NCI-H446 (cell line): ENCODE measurements around the gene CCR7.
"Not testable (repeated sequence)": the region's sequence is repeated elsewhere in the genome, so short reads cannot be mapped to it uniquely, and the experiment has no call there.

Experiments
- DNase-seq, 2 experiments: peaks; one replicate each; lab custom pipeline; 2025; lab: John Stamatoyannopoulos, UW

Gene CCR7

DNA sequence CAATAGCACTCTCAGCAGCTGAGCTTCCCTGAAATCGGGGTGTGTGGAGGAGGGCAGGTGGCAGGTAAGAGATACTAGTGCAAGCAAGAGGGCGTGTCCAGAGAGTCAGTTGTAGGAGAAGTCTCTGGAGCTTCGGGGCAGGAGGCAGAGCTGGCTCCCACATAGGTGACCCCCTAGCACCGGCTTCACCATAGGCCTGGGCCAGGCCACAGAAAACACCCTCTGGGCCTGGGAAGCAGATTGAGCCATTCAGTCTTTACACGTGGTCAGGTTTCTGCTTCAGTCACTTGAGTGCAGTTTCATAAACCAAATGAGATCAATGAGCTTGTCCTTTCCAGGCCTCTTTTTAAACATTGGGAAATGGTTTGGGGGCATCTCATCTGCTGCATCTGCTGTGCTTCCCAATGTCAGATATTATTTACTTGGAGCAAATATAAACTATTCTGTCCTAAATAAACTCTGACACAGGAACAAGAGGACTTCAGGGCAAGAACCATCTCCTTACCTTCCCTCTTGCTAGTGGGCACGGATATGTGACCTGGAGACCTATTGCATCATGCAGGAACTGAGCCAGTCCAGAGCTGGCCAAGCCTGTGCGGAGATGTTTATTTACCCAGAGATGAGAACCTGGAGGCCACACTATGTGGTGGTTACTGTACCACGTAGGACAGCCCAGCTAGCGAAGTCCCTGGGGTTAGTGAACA, 16.1 kb downstream of the CCR7 start:
- no peak for DNase-seq

DNA sequence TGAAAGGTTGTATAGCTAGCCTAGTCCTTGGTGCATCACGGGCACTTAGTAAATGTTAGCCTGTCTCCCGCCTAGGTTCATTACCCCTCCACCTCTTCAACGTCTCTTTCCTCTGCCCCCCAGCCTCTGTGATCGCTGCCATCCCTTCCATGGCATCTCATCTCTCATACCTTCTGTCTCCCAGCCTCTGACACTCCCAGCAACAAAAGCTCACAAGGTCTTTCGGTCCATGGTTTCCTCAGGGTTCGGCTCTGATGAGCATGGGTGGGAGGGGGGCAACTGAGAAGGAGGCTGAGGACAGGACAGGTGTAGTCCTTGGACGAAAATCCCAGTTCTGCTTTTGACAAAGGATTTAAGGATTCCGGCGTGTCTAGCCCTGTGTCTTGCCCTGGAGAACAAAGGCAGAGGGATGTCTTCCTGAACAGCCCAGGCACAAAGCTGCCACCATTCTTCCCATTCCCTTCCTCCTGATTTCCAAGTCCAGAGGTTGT, 16.7 kb downstream of the CCR7 start:
- DNase-seq, result no peak

- no peak for DNase-seq
Measured at GRCh38 chr17:40547785-40548478, 17.3 kb downstream of the CCR7 start.

DNA sequence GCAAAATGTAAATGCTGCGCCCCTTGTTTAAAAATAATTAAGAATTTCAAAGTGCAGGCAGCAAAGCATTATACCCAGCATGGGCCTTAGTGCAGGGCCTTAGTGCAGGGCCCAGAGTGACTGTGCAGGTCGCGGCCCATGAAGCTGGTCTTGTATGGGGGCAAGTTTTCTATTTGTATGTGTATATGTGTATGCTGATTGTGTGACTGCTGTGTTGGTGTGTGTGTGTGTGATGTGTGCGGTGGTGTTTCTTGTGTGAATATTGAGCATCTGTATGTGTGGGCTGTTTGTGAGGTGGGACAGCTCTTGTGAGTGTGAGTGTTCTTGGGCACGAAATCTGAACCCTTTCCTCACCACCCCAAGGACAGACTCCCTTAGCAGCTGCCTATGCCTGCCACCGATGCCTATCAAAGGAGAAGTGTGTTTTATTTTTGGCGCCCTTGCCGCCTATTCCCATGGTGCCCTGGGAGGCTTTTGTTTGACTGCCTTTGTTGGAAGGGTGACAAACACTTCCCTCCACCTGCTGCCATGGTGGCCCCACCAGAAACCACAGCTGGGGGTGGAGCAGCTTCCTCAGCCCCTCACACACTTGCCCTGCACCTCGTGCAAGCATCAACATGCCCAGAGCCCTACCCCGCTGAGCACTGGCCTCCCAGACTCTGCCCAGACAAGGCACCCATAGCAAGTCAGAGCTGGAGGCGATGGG, 18.0 kb downstream of the CCR7 start:
- DNase-seq, result peak in 1 of 2 experiments; percentile 47

DNA sequence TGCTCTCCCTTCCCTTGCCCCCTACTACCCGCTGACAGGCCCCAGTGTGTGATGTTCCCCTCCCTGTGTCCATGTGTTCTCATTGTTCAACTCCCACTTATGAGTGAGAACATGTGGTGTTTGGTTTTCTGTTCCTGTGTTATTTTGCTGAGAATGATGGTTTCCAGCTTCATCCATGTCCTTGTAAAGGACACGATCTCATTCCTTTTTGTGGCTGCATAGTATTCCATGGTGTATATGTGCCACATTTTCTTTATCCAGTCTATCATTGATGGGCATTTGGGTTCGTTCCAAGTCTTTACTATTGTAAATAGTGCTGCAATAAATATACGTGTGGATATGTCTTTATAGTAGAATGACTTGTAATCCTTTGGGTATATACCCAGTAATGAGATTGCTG, 18.8 kb downstream of the CCR7 start:
- DNase-seq, result not testable (repeated sequence)

GRCh38 chr17:40545660-40546059, 19.6 kb downstream of the CCR7 start:
- no peak for DNase-seq

DNA sequence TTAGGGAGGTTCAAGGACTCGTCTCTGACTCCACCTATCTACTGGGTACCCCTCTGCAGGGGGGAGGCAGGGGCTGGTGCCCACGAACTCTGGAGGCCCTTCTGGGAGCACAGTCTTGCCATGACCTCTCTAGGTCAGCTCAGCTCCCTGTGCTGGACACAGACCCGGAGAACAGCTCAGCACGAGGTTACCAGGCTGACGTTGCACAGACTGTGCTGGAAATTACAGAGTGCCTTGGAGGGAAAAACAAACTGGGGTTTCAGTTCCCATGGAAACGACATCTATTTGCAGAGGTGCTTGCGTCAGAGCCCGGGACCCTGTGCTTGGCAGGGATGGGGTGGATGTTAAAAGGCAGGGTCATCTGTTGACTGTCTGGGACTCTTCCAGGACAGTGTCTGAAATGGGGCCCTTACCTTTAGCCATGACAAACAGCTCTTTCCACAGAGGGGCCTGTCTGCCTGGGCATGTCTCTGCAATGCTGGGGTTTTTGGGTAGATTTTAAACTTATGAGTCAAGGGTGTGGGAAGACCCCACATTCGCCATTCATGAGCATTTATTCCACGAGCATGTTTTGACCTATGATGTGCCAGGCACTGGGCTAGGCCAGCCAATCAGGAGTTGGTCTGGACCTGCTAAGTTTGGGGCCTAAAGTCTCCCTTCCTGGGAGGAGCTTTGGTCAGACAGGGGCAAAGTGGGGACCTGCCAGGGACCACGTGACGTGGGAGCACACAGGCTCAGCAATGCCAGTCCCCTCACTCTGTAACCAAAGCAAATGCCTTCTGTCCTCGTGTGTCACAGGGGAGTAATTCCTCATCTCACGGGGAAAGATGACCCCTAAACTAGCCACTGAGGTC, 22.5 kb downstream of the CCR7 start:
- DNase-seq, result no peak

DNA sequence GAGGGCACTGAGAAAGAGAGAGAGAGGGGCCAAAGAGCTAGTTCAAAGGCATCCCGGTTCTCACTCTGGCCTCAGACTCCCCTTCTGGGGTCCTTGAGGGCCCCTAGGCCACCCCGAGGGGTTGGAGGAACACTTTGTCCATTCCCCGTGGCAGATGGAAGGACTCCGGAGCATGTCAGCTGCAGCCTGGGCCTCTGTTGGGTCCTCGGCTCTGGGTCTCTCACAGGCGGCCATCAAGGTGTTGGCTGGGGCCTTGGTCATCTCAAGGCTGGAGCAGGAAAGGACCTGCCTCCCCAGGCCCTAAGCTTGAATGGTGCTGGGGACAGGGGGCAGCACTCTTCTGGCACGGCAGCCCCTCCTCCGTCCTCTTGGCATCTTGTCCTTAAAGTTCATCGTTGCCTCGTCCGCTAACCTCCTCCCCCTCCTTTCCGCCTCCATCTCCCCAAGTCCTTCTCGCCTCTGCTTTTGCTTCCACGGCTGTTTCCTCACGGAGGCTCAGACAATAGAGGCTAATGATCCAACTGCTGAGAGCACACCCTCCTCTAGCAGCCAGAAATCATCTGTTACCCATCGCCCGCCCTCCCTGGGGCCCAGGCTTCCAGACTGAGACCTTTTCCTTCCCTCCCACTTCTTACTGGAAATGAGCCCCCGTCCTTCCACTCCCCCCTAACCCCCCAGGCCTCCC, 23.3 kb downstream of the CCR7 start:
- no peak for DNase-seq

GRCh38 chr17:40541060-40541872, 24.0 kb downstream of the CCR7 start:
- no peak for DNase-seq

DNA sequence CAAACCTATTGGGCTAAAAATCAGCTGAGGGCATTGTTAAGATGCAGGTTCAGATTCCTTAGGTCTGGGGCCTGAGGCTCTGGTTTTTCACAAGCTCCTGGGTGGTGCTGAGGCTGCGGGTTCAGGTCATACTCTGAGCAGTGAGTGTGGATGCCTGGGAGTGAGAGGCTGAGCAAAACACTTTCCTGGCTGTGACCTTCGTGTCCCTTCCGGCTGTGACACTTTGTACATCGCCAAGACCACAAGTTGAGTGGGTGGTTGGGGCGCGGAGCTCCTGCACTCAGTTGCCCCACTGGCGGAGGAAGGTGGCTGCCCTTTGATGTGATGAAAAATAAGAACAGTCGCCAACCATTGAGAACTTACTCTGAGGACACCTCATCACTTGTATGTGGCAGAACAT, 24.8 kb downstream of the CCR7 start:
- DNase-seq, result no peak

- DNase-seq, result no peak
Measured at GRCh38 chr17:40539711-40540411, 25.4 kb downstream of the CCR7 start.

DNA sequence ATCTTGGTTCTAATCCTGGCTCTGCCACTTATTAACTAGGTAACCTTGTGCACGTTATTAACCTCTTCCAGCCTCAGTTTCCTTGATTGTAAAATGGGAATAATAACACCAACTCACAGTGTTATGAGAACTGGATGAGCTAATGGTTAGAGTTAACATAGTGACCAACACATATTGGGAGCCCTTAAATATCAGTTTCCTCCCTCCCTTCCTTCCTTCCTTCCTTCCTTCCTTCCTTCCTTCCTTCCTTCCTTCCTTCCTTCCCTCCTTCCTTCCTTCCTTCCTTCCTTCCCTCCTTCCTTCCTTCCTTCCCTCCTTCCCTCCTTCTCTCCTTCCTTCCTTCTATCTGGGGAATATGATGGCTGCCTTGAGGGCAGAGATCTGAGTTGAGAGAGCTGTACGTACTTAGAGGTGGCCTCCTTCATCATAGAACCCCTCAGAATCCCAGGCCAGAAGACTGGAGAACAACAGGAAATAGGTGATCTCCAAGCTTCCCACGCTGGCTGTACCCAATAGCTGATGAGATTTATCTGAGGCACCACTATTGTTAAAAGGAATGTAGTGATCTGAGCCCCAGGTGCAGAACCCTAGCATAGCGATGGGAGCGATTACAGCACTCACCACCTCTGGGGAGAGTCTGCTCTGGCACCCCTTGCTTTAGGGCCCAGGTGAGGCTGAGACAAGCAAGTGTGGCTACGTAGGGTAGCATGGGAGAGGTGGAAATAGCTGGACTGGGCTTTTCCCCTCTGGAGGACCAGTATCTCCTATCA, 26.2 kb downstream of the CCR7 start:
- no peak for DNase-seq

GRCh38 chr17:40538019-40538935, 27.0 kb downstream of the CCR7 start:
- no peak for DNase-seq

DNA sequence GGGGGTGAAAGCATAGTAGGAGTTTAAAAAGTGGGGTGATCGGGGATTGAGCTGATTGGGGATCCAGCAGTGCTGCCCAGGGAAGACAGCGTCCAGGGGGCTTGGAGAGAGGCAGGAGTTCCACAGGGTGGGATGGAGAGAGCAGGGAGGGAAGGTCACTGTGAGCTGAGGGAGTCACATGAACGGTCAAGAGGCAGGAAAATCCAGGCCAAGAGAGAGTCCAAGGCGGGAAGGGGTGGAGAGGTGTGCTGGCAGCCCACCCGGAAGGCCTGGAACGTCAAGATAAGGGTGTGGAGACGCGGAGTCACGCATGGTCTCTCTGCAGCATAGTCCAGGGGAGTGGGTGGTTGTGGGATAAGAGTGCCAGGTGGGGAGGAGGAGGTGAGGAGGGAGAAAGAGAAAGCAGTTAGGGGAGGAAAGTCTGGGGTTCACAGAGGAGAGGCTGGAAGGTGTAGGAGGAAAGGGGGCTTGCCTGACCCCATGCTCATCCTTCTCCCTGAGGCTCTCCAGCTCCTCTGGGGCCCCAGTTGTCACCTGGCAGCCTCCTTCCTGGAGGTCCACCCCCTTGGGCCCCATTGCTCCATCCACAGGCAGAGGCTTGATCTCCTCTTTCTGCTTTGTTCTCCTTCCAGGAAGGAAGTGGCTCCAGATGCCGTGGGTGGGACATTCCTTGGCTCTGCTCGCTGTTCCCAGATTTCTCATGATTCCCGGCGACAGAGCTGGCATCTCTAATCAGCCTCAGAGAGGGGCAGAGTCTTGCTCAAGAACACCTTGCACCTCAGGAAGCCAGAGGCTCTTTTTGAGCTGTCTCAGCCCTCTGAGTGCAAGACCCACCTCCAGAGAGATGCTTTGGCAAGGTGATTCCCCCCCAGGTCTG, 28.7 kb downstream of the CCR7 start:
- DNase-seq, result no peak

- DNase-seq, result no peak
Measured at GRCh38 chr17:40535924-40536294, 29.4 kb downstream of the CCR7 start.

GRCh38 chr17:40535438-40535837, 29.8 kb downstream of the CCR7 start:
- no peak for DNase-seq
